KMS-11 (cell line): ENCODE results near the gene PCP4.
A peak's percentile ranks its signal among the peaks of the same experiment; 100 is the strongest.

Experiments
- H2AFZ ChIP-seq: fragments of 200-600 bp; sonication (generic); 2 replicates; pipeline ENCODE4 v1.6.1; 2016; ENCODE audit warnings: antibody characterized with exemption, mixed run types, low read depth
- H3K27ac ChIP-seq: fragments of 200-600 bp; sonication (generic); 2 replicates; pipeline ENCODE4 v1.6.1; 2016; ENCODE audit warnings: mild to moderate bottlenecking, mixed run types
- H3K27me3 ChIP-seq: fragments of 200-600 bp; sonication (generic); 2 replicates; pipeline ENCODE4 v1.6.1; 2017; ENCODE audit warnings: mild to moderate bottlenecking, low read depth, mixed run types, moderate library complexity; ENCODE audit not compliant: insufficient read depth
- H3K36me3 ChIP-seq: fragments of 200-600 bp; sonication (generic); 2 replicates; pipeline ENCODE4 v1.6.1; 2017; ENCODE audit warnings: mild to moderate bottlenecking, mixed run types; ENCODE audit not compliant: insufficient read depth
- H3K4me1 ChIP-seq: fragments of 200-600 bp; sonication (generic); 2 replicates; pipeline ENCODE4 v1.6.1; 2016; ENCODE audit warnings: mild to moderate bottlenecking, low read depth, mixed run types; ENCODE audit not compliant: poor library complexity, severe bottlenecking
- H3K4me2 ChIP-seq: fragments of 200-600 bp; sonication (generic); 2 replicates; pipeline ENCODE4 v1.7.0; 2016; ENCODE audit warnings: mild to moderate bottlenecking, mixed run types
- H3K4me3 ChIP-seq: fragments of 200-600 bp; sonication (generic); IDR thresholded peaks from 2 replicates; pipeline ENCODE4 v1.6.1; 2017; ENCODE audit warnings: low read depth, low read length, mixed read lengths; ENCODE audit not compliant: insufficient read depth
- H3K79me2 ChIP-seq: fragments of 200-600 bp; sonication (generic); 2 replicates; pipeline ENCODE4 v1.6.1; 2016; ENCODE audit warnings: low read depth, mixed run types; ENCODE audit not compliant: insufficient read depth
- H3K9ac ChIP-seq: fragments of 200-600 bp; sonication (generic); 2 replicates; pipeline ENCODE4 v1.6.1; 2016; ENCODE audit warnings: mild to moderate bottlenecking, mixed run types
- H4K20me1 ChIP-seq: fragments of 200-600 bp; sonication (generic); 2 replicates; pipeline ENCODE4 v1.6.1; 2016; ENCODE audit warnings: mild to moderate bottlenecking, mixed run types; ENCODE audit not compliant: insufficient read depth
- TF ChIP-seq, protein P1 (sequence below): fragments of 200-600 bp; sonication (generic); conservative IDR thresholded peaks from 2 replicates; pipeline ENCODE4 v1.6.1; 2017; ENCODE audit warnings: low read depth, mild to moderate bottlenecking, antibody characterized with exemption, low read length, moderate library complexity, mixed read lengths

Gene PCP4

DNA sequence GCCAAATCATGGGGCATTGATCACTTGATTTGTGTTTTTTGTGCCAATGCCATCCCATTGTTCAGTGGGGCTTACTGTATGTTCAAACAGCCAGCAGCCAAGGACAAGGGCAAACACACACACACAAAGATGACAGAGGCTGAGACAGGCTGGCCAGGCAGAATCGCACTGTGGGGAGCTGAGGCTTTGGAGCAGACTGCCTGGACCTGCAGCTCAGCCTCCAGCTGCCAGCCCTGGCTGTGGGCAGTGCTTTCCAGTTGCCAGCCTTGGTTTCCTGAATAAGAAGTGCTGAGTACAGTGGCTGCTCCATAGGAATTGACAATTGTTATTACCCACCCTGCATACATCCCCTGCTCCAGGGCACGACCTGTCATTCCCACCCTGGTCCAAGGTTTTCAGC, 16.9 kb upstream of the PCP4 start:
- H3K27me3 ChIP-seq: no peaks in the 10 kb centered on the region
- no peak overlapping the region for H3K4me3 ChIP-seq
- H3K9ac ChIP-seq: no peak overlapping the region
- TF ChIP-seq, protein P1, sequence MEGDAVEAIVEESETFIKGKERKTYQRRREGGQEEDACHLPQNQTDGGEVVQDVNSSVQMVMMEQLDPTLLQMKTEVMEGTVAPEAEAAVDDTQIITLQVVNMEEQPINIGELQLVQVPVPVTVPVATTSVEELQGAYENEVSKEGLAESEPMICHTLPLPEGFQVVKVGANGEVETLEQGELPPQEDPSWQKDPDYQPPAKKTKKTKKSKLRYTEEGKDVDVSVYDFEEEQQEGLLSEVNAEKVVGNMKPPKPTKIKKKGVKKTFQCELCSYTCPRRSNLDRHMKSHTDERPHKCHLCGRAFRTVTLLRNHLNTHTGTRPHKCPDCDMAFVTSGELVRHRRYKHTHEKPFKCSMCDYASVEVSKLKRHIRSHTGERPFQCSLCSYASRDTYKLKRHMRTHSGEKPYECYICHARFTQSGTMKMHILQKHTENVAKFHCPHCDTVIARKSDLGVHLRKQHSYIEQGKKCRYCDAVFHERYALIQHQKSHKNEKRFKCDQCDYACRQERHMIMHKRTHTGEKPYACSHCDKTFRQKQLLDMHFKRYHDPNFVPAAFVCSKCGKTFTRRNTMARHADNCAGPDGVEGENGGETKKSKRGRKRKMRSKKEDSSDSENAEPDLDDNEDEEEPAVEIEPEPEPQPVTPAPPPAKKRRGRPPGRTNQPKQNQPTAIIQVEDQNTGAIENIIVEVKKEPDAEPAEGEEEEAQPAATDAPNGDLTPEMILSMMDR: no peak
- H3K36me3 ChIP-seq: no peaks in the 10 kb centered on the region
- H2AFZ ChIP-seq: no peak overlapping the region
- no peaks in the 10 kb centered on the region for H3K4me1 ChIP-seq
- no peaks in the 10 kb centered on the region for H3K79me2 ChIP-seq
- no peak overlapping the region for H3K4me2 ChIP-seq
- H4K20me1 ChIP-seq: no peaks in the 10 kb centered on the region
- H3K27ac ChIP-seq: no peak overlapping the region

DNA sequence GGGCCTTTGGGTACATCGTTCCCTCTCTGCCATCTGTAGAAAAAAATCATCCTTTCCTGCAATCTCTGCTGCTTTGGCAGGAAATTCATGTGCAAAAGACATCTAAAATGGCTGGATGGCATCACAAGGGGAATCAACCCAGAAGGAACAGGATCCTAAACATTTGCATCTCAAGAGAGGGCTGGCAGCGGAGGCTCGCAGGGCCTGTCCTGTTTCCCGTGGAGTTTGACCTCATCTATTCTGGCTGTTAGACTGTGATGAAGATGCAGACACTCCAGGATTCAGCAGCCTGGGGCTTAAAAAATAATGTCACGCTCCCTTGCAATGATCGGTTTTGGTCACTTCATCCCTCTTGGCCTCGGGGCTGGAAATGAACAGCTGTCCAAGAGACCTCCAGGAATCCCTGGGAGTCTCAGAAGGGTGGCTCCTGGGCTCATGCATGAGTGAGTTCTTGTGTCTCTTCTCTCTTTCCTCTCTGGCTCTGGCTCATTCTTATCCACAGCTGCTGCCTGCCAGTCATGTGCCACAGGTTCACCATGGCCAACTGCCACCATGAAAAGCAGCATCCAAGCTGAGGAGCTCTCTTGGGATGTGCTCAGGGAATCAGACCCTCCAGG, 16.1 kb upstream of the PCP4 start:
- Histone ChIP-seq H3K36me3 (no peaks in the 10 kb centered on the region), H3K79me2 (no peaks in the 10 kb centered on the region), H4K20me1 (no peaks in the 10 kb centered on the region), H3K4me3 (no peak overlapping the region), H3K4me1 (no peaks in the 10 kb centered on the region), H2AFZ (no peak overlapping the region), H3K9ac (no peak overlapping the region), H3K27me3 (no peaks in the 10 kb centered on the region), H3K27ac (no peak overlapping the region), H3K4me2 (no peak overlapping the region)
- TF ChIP-seq, protein P1: no peak

DNA sequence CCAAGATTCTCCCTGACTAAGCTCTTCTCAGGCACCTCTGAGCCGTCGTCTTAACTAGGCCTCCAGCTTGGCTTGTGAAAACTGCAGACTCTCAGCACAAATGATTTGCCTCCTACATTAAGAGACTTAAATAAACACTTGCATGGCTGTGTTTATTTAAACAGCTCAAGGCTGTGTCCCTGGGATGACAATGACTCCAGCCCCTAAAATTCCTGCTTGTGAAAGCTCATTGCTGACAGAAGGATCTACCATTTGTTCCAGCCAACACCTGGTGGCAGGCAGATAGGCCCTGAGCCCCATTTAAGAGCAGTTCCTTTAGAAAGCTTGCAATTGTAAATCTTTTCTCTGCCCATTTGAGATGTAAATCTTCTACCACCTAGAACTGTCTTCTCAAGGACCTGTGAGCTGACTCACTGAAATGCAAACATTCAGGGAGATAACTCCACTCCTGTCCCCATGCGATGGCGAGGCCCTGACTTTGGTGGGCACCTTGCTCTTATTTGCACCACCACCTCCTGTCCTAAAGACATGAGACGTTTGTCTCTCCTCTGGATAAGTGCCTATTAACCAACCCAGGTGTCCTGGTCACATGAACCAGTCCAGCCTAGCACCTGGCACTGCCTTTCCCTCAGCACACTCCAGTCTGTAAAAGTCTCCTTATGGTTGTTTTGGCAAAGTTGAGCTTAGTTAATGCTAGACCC, 15.1 kb upstream of the PCP4 start:
- Histone ChIP-seq H3K4me3 (no peak overlapping the region), H3K27me3 (no peaks in the 10 kb centered on the region), H3K4me2 (no peak overlapping the region), H3K9ac (no peak overlapping the region), H3K4me1 (no peaks in the 10 kb centered on the region), H3K36me3 (no peaks in the 10 kb centered on the region), H4K20me1 (no peaks in the 10 kb centered on the region), H3K27ac (peak overlapping the region; percentile 23; the same call in 1 of the 2 replicates), H3K79me2 (no peaks in the 10 kb centered on the region), H2AFZ (peak overlapping the region; percentile 31; the same call in 1 of the 2 replicates)
- TF ChIP-seq, protein P1: no peak

DNA sequence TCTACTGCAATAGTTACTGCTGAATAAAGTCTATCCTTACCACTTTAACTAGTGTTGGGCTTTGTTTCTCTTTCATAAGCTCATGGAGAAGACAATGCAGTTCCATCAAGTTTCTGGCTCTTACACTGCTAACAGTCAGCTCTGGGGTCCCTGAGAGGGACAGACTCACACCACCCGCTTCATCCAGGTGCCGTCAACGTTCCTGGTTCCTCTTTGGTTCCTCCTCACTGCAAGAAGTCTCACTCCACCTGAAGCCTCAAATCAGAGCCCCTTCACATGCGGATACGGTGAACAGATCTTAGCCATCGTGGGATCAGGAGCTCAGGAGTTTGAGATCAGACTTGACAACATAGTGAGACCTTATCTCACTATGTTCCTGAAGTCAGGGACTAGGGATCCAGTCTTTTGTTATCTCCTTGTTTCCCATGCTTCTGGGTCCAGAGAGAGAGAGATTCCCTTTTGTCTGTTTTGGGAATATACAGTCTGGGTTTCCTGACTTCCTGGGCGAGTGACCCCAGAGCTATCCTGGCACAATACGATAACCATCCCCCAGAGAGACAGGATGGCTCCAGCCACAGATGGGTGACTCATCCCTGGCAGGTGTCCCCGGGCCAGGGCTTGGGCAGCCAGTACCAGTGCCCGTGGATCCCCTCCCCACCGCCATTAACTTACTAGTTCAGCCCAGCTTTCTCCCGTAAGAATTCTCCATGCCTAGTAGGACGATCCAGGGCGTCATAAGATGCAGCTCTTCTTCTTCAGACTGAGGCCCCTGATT, 14.3 kb upstream of the PCP4 start:
- Histone ChIP-seq H3K4me1 (no peaks in the 10 kb centered on the region), H3K79me2 (no peaks in the 10 kb centered on the region), H2AFZ (no peak overlapping the region), H3K4me2 (no peak overlapping the region), H3K27ac (no peak overlapping the region), H3K4me3 (no peak overlapping the region), H4K20me1 (no peaks in the 10 kb centered on the region), H3K27me3 (no peaks in the 10 kb centered on the region), H3K36me3 (no peaks in the 10 kb centered on the region), H3K9ac (no peak overlapping the region)
- TF ChIP-seq, protein P1: no peak
